Thyroid gland (tissue), 4 donors: ENCODE measurements around the gene KYNU.

ENCODE experiments used
- CTCF ChIP-seq, 6 experiments: fragments of 200-600 bp in 3 of 6; fragments of 450-650 bp in 3 of 6; sonication (generic) in 3 of 6; IDR thresholded peaks; one replicate each; pipeline ENCODE4 v1.5.1; 2016 to 2019; ENCODE audit warnings: antibody characterized with exemption in 6 of 6, mild to moderate bottlenecking in 2 of 6, inconsistent platforms in 1 of 6, moderate library complexity in 1 of 6
- POLR2A ChIP-seq, 2 donors: fragments of 450-650 bp; IDR thresholded peaks; one replicate each; pipeline ENCODE4 v1.6.1; 2017; ENCODE audit warnings: antibody characterized with exemption in 2 of 2, mild to moderate bottlenecking in 2 of 2, moderate library complexity in 1 of 2

GRCh38 chr2:143078104-143078503, 200.6 kb downstream of the KYNU start:
- TF ChIP-seq CTCF (IDR thresholded peaks at IDR 0.05) (no peak), POLR2A (IDR thresholded peaks at IDR 0.05) (no peak)
